Measurements from ENCODE around the gene HSF4. TPM values are rescaled to one million over a fixed set of nuclear protein-coding genes. Genes with fewer than 3 reads are reported as not detected.

Gene HSF4
- total and polyA plus RNA-seq, 2 of the 4 experiments (the other 2 are of a cell fraction) = 0.54 to 7.5 TPM

- no peak overlapping the region for H2BK20ac ChIP-seq (ENCODE audit: low read depth, low read length)
- peaks cover 19% of the 10 kb centered on the region for H3K9me1 ChIP-seq (ENCODE audit: insufficient read depth, low read length)
- ATAC-seq (ENCODE audit: low read depth) = no peak
- no peak overlapping the region for H4K91ac ChIP-seq (ENCODE audit: insufficient read depth, low read depth, low read length)
- intact Hi-C loops (cut with micrococcal nuclease) (loop anchor here (10.0 kb wide), 1 partner anchor 173 kb away; no protein-coding TSS in a partner anchor), dilution Hi-C loops (cut with HindIII; ENCODE audit: low sequenced_read_pairs, unreplicated experiment) (no loop called here), in situ Hi-C loops (cut with MboI; ENCODE audit: low sequenced_read_pairs) (no loop called here)
- no peaks in the 10 kb centered on the region for H3K36me3 ChIP-seq (ENCODE audit: control insufficient read depth, insufficient read depth, low read length)
- no peak for DNase-seq
- peaks cover 6% of the 10 kb centered on the region for H4K20me1 ChIP-seq (ENCODE audit: insufficient read depth, low read length)
- peak overlapping the region; percentile 29 for H2AK9ac ChIP-seq (replicated peaks; ENCODE audit: low read depth, low read length, poor library complexity)
- POLR2A ChIA-PET (ENCODE audit: unreplicated experiment) = no interaction called here
- no peak overlapping the region for H4K8ac ChIP-seq (ENCODE audit: low read depth in 2 of 2, low read length in 2 of 2)
- H4K5ac ChIP-seq (ENCODE audit: low read depth, low read length) = no peak overlapping the region
- no peak overlapping the region for H3K18ac ChIP-seq (ENCODE audit: low read depth, low read length)
- WGBS, 2 experiments (ENCODE audit: extremely low coverage in 2 of 2, insufficient read length in 1 of 2) = 75% methylated on average over 12 of the region's 26 CpGs; no CpG with 5 or more reads in 1 of the 2 experiments
- TF ChIP-seq CHD1 (IDR thresholded peaks at IDR 0.05; ENCODE audit: low read depth, low read length) (no peak), CEBPB (IDR thresholded peaks at IDR 0.05; ENCODE audit: low read depth, low read length) (no peak), CTCF (conservative IDR thresholded peaks at IDR 0.05; ENCODE audit: low read depth, low read length) (no peak), BHLHE40 (IDR thresholded peaks at IDR 0.05; ENCODE audit: low read depth, low read length) (no peak), SMC3 (IDR thresholded peaks at IDR 0.05; ENCODE audit: low read depth, low read length) (no peak), RFX5 (IDR thresholded peaks at IDR 0.05; ENCODE audit: low read depth, low read length) (no peak), MXI1 (IDR thresholded peaks at IDR 0.05; ENCODE audit: borderline replicate concordance, low read depth, low read length) (no peak), ELK1 (IDR thresholded peaks at IDR 0.05; ENCODE audit: borderline replicate concordance, low read depth, low read length) (no peak), MAZ (IDR thresholded peaks at IDR 0.05; ENCODE audit: borderline replicate concordance, low read depth, low read length) (no peak), MAFK (IDR thresholded peaks at IDR 0.05; ENCODE audit: low read depth, low read length) (no peak), FOS (IDR thresholded peaks at IDR 0.05; ENCODE audit: low read depth, low read length) (no peak), POLR2A (IDR thresholded peaks at IDR 0.05; ENCODE audit: low read depth, low read length) (no peak), RCOR1 (IDR thresholded peaks at IDR 0.05; ENCODE audit: insufficient replicate concordance, low read length) (no peak), USF2 (IDR thresholded peaks at IDR 0.05; ENCODE audit: low read depth, low read length) (no peak), NFE2L2 (IDR thresholded peaks at IDR 0.05; ENCODE audit: low read depth, low read length) (no peak), RAD21 (IDR thresholded peaks at IDR 0.05; ENCODE audit: low read length) (no peak)
- BruUV-seq (replicated peaks) = no TSS peak
- H3K4me2 ChIP-seq (ENCODE audit: low read depth, low read length) = no peak overlapping the region
- no peak overlapping the region for H3K23ac ChIP-seq (ENCODE audit: low read depth, low read length)
- H3K9me3 ChIP-seq (ENCODE audit: control insufficient read depth, insufficient read depth, low read length) = no peaks in the 10 kb centered on the region
- CTCF ChIA-PET = no interaction called here
- H3K14ac ChIP-seq (replicated peaks; ENCODE audit: low read depth, low read length) = no peak overlapping the region
- H3K4ac ChIP-seq (ENCODE audit: low read depth, low read length) = no peak overlapping the region
- H2BK5ac ChIP-seq (ENCODE audit: low read depth, low read length, poor library complexity, severe bottlenecking) = no peak overlapping the region
- H2AFZ ChIP-seq (replicated peaks; ENCODE audit: low read length, poor library complexity) = no peak overlapping the region
- no peak overlapping the region for H3K9ac ChIP-seq (ENCODE audit: low read depth, low read length)
- no peak overlapping the region for H2BK120ac ChIP-seq (ENCODE audit: low read depth, low read length)
- H2BK15ac ChIP-seq (ENCODE audit: low read depth, low read length) = no peak overlapping the region
- peaks cover 13% of the 10 kb centered on the region for H3K4me1 ChIP-seq (ENCODE audit: control insufficient read depth, insufficient read depth, low read length)
- no peak overlapping the region for H2AK5ac ChIP-seq (ENCODE audit: low read depth, low read length)
- H3K27ac ChIP-seq (ENCODE audit: insufficient read depth, low read length) = no peak overlapping the region
- no peak overlapping the region for H3K56ac ChIP-seq (ENCODE audit: extremely low read depth, insufficient read depth, low read length)
- no peak overlapping the region for H3K4me3 ChIP-seq (ENCODE audit: insufficient read depth, low read depth, low read length)
- H3K27me3 ChIP-seq (ENCODE audit: control insufficient read depth, insufficient read depth, low read length) = no peaks in the 10 kb centered on the region
- peaks cover 11 to 19% of the 10 kb centered on the region in 2 experiments for H3K79me1 ChIP-seq (ENCODE audit: low read depth in 1 of 2, low read length in 2 of 2)
These were observed 22.8 kb downstream of the HSF4 start for GRCh38 chr16:67187175-67187890.
